Activated CD4-positive, alpha-beta T cell treated with anti-CD3 and anti-CD28 coated beads, Interleukin-2, amount 10 ng/mL, durations not matched to agents 24 days and 14 days (primary cell): ENCODE results near the gene CHPT1. TPM values are rescaled to one million over a fixed set of nuclear protein-coding genes. Genes with fewer than 3 reads are reported as not detected.
A peak's percentile ranks its signal among the peaks of the same experiment; 100 is the strongest.

Experiments
- DNase-seq: peaks from one replicate; pipeline ENCODE4 v3.0.0; 2022
- H3K27ac Mint-ChIP-seq: one replicate; pipeline ENCODE4 v1.8.0; 2022; ENCODE audit warnings: mild to moderate bottlenecking, mixed read lengths
- H3K27me3 Mint-ChIP-seq: one replicate; pipeline ENCODE4 v1.8.0; 2022; ENCODE audit warnings: mixed read lengths
- H3K36me3 Mint-ChIP-seq: one replicate; pipeline ENCODE4 v1.8.0; 2022; ENCODE audit warnings: low read depth, mild to moderate bottlenecking, mixed read lengths
- H3K4me1 Mint-ChIP-seq: one replicate; pipeline ENCODE4 v1.8.0; 2021; ENCODE audit warnings: mixed read lengths
- H3K4me3 Mint-ChIP-seq: one replicate; pipeline ENCODE4 v1.8.0; 2022; ENCODE audit warnings: mild to moderate bottlenecking, moderate library complexity, mixed read lengths
- H3K9me3 Mint-ChIP-seq: one replicate; pipeline ENCODE4 v1.8.0; 2021; ENCODE audit warnings: mixed read lengths
- intact Hi-C: fragments of 100-400 bp; cut with micrococcal nuclease; formaldehyde crosslinking; loops from one replicate; pipeline ENCODE4 v1.15.1; 2023
- total RNA-seq: library from RNA; stranded (reverse); gene quantifications from 2 replicates; pipeline ENCODE4 v1.2.3, GENCODE V29; 2022

CHPT1 gene
- total RNA-seq, 1 donor from 2014 or later, result 13.9 TPM

DNA sequence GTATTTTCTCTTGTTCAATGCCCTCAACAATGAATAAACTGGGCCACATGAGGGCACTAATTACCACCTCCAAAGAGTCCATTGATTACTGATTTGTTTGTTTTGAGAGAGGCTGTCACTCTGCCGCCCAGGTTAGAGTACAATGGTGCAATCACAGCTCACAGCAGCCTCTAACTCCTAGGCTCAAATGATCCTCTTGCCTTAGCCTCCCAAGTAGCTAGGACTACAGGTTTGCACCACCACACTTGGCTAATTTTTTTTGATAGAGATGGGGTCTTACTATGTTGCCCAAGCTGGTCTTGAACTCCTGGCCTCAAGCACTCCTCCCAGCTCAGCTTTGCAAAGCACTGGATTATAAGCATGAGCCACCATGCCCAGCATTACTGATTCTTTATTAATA lies 70.1 kb downstream of the CHPT1 start:
- Mint-ChIP-seq H3K4me1 (peaks cover 13% of the 10 kb centered on the region), H3K27me3 (no peaks in the 10 kb centered on the region), H3K36me3 (peaks cover 33% of the 10 kb centered on the region), H3K27ac (no peak overlapping the region), H3K4me3 (no peak overlapping the region), H3K9me3 (no peaks in the 10 kb centered on the region)
- no peak for DNase-seq
- intact Hi-C loops, result no loop called here

DNA sequence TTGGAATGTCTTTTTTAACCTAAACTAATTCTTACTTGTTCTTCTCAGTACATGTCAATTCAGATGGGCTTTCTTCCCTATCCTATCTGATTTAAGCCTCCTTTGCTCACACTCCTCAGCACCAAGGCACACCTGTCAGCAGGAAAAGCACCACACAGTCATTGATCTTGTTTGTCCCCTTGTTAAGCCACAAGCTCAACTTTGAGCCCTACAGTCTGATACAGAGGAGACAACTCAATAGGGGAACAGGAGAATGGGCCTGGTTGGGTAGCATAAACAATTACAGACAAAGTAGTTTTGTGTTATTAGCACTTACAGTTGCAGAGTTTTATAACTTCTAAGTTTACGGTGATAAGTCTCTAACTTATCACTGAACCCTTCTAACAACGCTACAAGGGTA lies 71.3 kb downstream of the CHPT1 start:
- H3K27me3 Mint-ChIP-seq, result no peaks in the 10 kb centered on the region
- intact Hi-C loops, result no loop called here
- H3K9me3 Mint-ChIP-seq, result no peaks in the 10 kb centered on the region
- peaks cover 18% of the 10 kb centered on the region for H3K4me1 Mint-ChIP-seq
- DNase-seq, result no peak
- no peak overlapping the region for H3K27ac Mint-ChIP-seq
- H3K36me3 Mint-ChIP-seq, result peaks cover 32% of the 10 kb centered on the region
- H3K4me3 Mint-ChIP-seq, result no peak overlapping the region

DNA sequence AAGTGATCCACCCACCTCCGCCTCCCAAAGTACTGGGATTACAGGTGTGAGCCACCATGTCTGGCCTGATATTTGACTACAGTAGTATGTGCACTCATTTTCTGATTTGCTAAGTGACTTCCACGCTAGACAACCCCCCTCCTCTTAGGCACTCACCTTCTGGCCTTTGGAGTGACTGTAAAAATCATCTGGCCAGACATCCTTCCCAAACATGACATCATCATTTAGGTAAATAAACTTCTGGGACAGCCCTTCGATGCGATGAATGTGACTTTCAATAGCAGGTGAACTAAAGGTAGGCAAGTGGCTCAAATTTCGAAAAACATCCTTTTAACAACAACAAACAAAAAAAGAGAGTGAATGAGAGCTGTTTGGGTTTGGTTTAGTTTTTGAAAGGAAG lies 72.4 kb downstream of the CHPT1 start:
- Mint-ChIP-seq H3K36me3 (peaks cover 28% of the 10 kb centered on the region), H3K4me1 (peaks cover 21% of the 10 kb centered on the region), H3K27ac (no peak overlapping the region), H3K4me3 (no peak overlapping the region), H3K27me3 (no peaks in the 10 kb centered on the region), H3K9me3 (no peaks in the 10 kb centered on the region)
- no peak for DNase-seq
- intact Hi-C loops, result no loop called here

DNA sequence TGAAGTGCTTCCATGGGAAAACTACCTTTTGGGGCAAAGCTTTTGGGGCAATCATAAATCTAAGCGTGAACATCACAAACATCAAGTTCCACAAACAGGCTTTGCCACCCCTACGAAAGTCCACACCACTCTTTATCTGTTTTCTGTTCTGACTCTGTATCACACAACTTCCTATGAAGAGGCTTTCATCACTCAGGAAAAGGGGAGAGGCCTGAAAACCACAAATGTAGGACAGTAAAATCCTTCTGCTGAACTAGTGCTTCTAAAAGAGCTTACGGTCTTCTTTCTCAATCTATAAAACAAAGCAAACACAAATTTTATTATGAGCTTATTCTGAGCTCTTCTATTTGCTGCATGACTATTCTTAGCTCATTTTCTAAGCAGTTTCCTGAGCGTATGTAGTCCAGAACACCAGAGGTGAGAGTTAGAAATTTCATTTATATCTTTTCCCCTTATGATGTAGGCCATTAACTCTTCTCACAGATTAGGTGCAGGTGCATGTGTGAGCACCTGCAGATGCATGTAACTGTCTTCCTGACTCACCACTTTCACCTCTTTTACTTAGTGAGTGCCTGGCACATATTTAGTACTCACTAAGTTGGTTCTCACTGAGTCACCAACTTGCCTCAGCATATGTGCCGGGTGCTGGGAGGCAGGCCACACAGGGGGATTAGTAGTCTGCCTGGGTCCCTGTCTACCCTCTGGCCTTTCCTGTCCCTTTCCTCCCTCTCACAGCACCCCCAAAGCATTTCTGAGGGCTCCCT lies 74.8 kb downstream of the CHPT1 start:
- no peak for DNase-seq
- Mint-ChIP-seq H3K27me3 (no peaks in the 10 kb centered on the region), H3K4me3 (no peak overlapping the region), H3K4me1 (peaks cover 24% of the 10 kb centered on the region), H3K9me3 (no peaks in the 10 kb centered on the region), H3K36me3 (peaks cover 29% of the 10 kb centered on the region), H3K27ac (peak overlapping the region; percentile 22)
- intact Hi-C loops, result loop anchor here (2.0 kb wide), 1 partner anchor 357 kb away; no protein-coding TSS in a partner anchor

DNA sequence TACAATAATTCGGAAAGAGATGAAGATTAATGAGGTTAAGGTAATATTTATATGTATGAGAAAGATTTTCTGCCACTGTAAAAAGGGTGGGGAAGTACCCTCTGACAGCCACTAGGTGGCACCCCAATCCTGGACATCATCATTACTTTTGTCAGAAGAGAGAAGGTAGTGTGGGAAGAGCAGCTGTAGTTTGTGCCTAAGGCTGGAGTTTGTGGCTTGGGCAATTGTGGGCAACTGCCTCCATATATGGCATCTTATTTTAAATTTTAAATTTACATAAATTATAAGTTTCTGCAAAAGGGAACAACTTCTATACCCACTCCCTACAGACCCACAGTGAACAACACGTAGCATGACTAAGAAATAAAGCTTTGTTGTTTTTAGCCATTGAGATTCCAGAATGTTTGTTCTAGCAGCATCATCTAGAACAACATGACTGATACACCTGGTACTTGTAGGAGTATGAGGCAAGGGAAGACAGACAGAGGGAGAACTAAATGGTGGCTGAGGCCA lies 76.3 kb downstream of the CHPT1 start:
- no peaks in the 10 kb centered on the region for H3K27me3 Mint-ChIP-seq
- H3K27ac Mint-ChIP-seq, result no peak overlapping the region

DNA sequence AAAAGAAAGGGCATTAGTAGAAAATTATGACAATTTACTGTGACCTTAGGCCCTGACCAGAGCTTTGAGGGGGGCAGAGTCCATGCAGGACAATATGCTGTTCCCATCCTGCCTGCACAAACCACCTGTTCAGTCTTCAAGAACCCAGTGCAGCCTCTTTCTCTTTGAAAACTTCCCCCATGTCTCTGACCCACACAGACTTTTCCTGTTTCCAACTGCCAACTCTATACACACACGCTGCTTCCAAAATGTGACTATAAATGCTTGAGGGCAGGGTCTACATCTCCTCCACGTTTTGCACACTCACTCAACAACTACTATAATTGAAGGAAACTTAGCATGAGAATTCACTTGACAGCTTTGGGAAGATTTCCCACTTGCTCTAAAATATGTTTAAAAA lies 78.4 kb downstream of the CHPT1 start:
- intact Hi-C loops, result no loop called here
- Mint-ChIP-seq H3K27ac (no peak overlapping the region), H3K36me3 (peaks cover 31% of the 10 kb centered on the region), H3K9me3 (no peaks in the 10 kb centered on the region), H3K4me1 (peaks cover 30% of the 10 kb centered on the region), H3K4me3 (no peak overlapping the region), H3K27me3 (no peaks in the 10 kb centered on the region)
- no peak for DNase-seq

More for the DNA sequence above, 76.3 kb downstream of the CHPT1 start:
- Mint-ChIP-seq H3K4me1 (peaks cover 24% of the 10 kb centered on the region), H3K9me3 (no peaks in the 10 kb centered on the region), H3K4me3 (no peak overlapping the region), H3K36me3 (peaks cover 29% of the 10 kb centered on the region)
- DNase-seq, result peak; percentile 89
- intact Hi-C loops, result loop anchor here (1.0 to 2.0 kb wide), 3 partner anchors 58 to 359 kb away; no protein-coding TSS in a partner anchor

DNA sequence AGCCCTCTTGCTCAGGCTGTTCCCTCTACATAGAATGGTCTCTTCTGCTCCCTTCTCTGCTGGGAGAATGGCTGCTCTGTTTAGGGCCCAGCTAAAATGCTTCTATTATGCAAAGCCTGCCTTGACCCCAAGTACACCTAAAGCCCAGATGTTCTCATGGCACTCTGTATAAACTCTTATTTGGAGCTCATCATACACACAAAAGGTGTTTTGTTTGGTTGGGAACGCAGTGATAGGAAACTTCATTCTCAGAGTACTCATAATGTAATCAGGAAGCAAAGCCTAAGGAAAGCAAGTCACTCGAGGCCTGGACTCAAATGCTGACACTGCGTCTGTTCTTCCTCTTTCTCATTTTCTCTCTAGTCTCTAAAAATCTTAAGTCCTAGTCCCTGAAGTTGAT lies 80.0 kb downstream of the CHPT1 start:
- intact Hi-C loops, result no loop called here
- Mint-ChIP-seq H3K4me3 (no peak overlapping the region), H3K27me3 (no peaks in the 10 kb centered on the region), H3K4me1 (peaks cover 32% of the 10 kb centered on the region), H3K27ac (peak overlapping the region; percentile 7), H3K9me3 (no peaks in the 10 kb centered on the region), H3K36me3 (peaks cover 32% of the 10 kb centered on the region)
- DNase-seq, result no peak

DNA sequence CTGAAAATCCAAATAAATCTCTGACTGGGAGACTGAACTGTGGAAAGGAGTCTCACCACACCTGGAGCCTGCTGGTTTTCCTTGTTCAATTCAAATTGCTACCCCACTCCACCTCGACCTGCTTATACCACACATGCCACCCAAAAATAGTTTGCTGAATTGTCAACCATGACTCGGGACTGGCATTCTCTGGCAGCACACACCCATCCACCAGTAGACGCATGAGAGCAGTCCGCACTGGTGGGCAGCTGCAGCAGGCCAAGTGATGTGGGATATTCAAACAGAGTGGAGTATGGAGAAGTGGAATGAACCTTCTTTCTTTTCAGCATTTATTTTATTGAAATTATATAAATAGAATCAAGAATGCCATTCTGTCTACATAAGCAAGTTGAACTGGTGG lies 80.5 kb downstream of the CHPT1 start:
- DNase-seq, result no peak
- no peaks in the 10 kb centered on the region for H3K27me3 Mint-ChIP-seq
- H3K4me3 Mint-ChIP-seq, result no peak overlapping the region
- H3K36me3 Mint-ChIP-seq, result peaks cover 35% of the 10 kb centered on the region
- no peaks in the 10 kb centered on the region for H3K9me3 Mint-ChIP-seq
- intact Hi-C loops, result no loop called here
- peaks cover 36% of the 10 kb centered on the region for H3K4me1 Mint-ChIP-seq
- no peak overlapping the region for H3K27ac Mint-ChIP-seq

Other genes with a start within 250 kb of the CHPT1 start
- gene SPIC, start 222.3 kb upstream of the CHPT1 start, total RNA-seq, result not detected in 2 replicates
- not detected in 2 replicates for gene MYBPC1, start 102.7 kb upstream of the CHPT1 start, total RNA-seq
- gene SYCP3, start 41.8 kb downstream of the CHPT1 start, total RNA-seq, result 0.44 and 0.50 TPM in 2 replicates
- gene GNPTAB, start 133.3 kb downstream of the CHPT1 start, total RNA-seq, result 48.2 and 57.2 TPM in 2 replicates
- 4.3 and 4.6 TPM in 2 replicates for gene DRAM1, start 179.9 kb downstream of the CHPT1 start, total RNA-seq